ENCODE data around the gene PSPN.
A peak's percentile ranks its signal among the peaks of the same experiment; 100 is the strongest.
"Not testable (repeated sequence)": the region's sequence is repeated elsewhere in the genome, so short reads cannot be mapped to it uniquely, and the experiment has no call there.

PSPN gene

GRCh38 chr19:6402837-6403608 is 27.3 kb upstream of the PSPN start:
- peak; percentile 70 for DNase-seq (ENCODE audit: low spot score)

DNA sequence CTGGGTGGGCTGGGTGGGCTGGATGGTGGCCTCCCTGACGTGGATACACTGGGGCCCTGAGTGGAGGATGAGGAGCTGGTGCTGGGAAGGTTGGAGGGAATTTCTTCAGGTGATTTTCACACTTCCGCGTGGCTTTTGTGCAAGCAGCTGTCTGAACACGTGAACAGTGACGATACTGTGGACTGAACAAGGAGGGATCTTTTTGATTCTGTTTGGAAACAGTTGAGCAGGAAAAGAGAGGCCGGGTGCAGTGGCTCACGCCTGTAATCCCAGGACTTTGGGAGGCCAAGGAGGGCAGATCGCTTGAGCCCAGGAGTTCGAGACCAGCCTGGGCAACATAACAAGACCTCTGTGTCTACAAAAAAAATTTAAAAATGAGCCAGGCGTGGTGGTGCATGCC is 26.3 kb upstream of the PSPN start:
- no peak for DNase-seq (ENCODE audit: low spot score)

GRCh38 chr19:6400062-6400944 is 24.6 kb upstream of the PSPN start:
- DNase-seq (ENCODE audit: low spot score), result not testable (repeated sequence)

GRCh38 chr19:6396305-6396704 is 20.6 kb upstream of the PSPN start:
- DNase-seq (ENCODE audit: low spot score), result no peak

DNA sequence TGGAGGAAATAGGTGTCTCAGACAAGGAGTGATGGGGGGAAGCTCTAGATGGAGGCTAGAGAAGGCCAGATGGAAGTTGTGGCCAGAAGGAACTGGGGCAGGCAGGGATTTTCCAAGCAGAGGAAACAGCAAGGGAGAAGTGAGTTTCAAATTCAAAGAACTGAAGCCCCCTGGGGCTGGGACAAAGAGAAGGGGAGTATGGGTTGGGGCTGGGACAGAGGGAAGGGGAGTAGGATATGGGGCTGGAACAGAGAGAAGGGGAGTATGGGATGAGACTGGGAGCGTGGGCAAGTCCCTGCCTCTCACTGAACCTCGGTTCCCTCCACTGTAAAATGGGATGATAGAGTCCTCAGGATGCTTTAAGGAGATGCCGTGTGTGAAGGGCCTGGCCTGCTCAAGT is 19.1 kb upstream of the PSPN start:
- no peak for DNase-seq (ENCODE audit: low spot score)

DNA sequence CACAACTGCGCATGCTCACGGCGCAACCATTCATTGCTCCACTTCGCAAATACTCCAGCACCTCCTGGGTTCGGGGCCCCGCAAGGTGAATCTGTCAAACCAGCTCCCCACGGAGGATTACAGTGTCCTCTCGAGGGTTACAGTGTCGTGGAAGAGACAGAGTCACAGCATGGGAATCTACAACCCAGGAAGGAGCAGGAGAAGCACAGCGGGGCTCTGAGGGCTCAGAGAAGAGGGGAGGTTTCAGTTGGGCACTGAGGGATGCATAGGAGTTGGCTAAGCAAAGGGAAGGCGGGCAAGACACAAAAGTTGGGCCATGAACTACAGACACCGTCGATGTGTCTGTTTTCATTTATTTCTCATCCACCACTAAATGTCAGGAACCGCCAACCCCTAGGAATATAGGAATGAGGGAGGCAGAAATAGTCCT is 18.3 kb upstream of the PSPN start:
- DNase-seq (ENCODE audit: low spot score), result no peak

GRCh38 chr19:6393074-6393982 is 17.6 kb upstream of the PSPN start, which contains the start of gene GTF2F1:
TSS of gene GTF2F1 (minus strand) at chr19:6393164. CDS start at chr19:6392995, 169 bp downstream.
- DNase-seq (ENCODE audit: low spot score), result peak; percentile 96

- DNase-seq (ENCODE audit: low spot score), result no peak
These were observed 16.7 kb upstream of the PSPN start for GRCh38 chr19:6392221-6393073.

- DNase-seq (ENCODE audit: low spot score), result no peak
These were observed 11.6 kb upstream of the PSPN start for GRCh38 chr19:6387372-6387771.

DNA sequence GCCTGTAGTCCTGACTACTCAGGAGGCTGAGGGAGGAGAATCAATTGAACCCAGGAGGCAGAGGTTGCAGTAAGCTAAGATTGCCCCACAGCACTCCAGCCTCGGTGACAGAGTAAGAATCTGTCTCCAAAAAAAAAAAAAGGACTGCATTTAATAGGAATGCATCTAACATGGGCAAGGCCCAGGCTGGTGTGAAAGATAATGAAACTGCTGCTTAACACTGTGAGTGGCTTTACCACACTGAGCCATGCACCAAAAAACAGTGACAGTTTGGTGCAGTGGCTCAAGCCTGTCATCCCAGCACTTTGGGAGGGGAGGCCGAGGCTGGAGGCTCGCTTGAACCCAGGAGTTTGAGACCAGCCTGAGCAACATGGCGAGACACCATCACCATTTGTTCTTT is 8.6 kb upstream of the PSPN start:
- no peak for DNase-seq (ENCODE audit: low spot score)

DNA sequence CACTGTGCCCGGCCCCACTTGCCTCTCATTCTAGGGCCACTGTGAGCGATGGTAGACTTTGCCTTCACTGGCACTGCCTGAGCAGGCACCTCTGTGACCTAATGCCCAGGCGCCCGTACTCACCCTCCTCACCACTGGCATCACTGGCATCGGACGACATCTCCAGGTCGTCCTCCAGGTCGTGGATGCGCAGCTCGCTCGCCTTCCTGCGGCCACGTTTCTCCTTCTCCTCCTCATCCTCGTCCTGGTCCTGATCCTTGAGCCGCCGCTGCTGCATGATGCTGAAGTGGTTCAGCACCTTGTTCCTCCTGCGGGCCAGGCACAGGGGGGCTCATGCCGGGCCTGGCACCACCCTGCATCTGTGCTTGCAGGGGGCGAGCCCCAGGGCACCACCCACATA is 7.5 kb upstream of the PSPN start:
- DNase-seq (ENCODE audit: low spot score), result no peak

DNA sequence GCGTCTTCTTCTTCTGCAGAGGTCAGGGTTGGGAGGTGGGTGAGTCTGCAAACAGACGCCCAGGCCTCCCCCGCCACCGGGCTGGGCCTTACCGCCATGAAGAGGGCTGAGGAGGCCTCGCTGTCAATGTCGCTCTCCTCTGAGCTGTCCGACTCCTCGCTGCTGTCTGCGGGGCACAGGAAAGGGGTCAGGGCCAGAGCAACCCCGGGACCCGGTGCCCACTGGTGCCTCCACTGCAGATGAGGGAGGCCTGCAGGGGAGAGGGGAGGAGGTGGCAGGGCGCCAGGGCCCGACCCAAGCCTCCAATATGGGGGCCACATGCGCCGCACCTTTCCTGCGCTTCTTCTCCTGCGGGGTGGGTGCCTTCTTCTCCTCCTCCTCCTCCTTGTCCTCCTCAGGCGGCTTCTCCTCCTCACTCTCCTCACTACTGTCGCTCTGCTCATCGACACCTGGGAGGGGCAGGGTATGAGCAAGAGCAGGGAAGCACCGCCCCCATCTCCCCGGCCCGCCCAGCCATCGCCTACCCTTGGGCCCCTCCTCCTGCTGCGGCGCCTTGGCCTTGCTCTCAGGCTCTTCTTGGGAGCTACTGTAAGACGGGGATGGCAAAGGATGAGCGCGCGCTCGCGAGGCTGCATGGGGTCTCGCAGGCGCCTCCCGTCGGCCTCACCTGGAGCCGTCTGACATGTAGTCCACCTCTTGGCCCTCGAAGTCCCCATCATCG is 5.5 kb upstream of the PSPN start:
- DNase-seq (ENCODE audit: low spot score), result no peak

DNA sequence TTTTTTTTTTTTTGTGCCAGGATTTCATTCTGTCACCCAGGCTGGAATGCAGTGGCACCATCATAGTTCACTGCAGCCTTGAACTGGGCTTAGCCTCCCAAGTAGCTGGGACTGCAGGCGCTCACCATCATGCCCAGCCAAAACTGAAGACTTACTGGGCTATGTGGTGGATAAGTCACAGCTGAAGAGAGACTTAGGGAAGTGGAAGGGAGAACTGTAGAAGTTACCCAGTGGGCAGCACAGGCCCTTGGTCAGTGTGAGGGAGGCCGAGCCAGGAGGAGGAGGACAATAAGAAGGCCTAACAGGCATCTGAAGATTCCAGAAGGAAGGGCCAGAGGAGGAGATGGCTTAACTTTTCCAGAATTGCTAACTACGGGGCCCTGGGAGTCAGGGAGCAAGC is 4.0 kb upstream of the PSPN start:
- no peak for DNase-seq (ENCODE audit: low spot score)

- DNase-seq (ENCODE audit: low spot score), result no peak
These were observed 2.8 kb upstream of the PSPN start for GRCh38 chr19:6378486-6378885.

- no peak for DNase-seq (ENCODE audit: low spot score)
These were observed 2.3 kb upstream of the PSPN start for GRCh38 chr19:6378041-6378440.

- DNase-seq (ENCODE audit: low spot score), result no peak
These were observed 918 bp upstream of the PSPN start for GRCh38 chr19:6376512-6377190.

GRCh38 chr19:6374711-6375410 is 872 bp downstream of the PSPN start:
- DNase-seq (ENCODE audit: low spot score), result no peak

DNA sequence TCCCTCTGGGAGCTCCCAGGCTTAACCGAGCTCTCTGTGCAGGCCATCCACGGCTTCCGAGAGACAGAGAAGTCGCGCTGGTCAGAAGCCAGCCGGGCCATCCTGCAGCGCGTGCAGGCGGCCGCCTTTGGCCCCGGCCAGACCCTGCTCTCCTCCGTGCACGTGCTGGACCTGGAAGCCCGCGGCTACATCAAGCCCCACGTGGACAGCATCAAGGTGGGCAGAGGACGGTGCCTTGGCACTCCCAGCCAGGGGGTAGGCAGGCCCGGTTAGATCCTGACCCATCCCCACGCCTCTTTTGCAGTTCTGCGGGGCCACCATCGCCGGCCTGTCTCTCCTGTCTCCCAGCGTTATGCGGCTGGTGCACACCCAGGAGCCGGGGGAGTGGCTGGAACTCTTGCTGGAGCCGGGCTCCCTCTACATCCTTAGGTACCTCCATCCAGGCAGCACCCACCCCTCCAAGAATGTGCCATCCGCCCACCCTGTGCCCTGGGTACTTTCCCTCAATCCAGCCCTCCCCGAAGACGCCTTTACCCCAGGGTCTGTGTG is 1.5 kb downstream of the PSPN start:
- DNase-seq (ENCODE audit: low spot score), result no peak

DNA sequence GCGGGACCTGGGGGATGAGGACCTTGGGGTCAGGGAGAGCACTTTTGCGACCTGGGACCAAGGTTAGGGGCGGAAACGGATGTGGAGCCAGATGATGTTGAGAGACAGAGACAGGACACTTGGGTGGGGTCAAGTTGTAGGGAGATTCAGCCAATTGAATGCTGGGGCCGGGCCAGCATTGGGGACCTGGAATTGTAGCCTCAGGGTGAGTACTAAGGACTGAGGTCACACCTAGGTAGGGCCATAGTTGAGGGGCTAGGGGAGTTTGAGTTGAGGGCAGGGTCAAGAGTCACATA is 2.0 kb downstream of the PSPN start:
- DNase-seq (ENCODE audit: low spot score), result no peak

Data from globus pallidus (tissue), 1 donor.